ENCODE data around the gene ENPP1.

Gene ENPP1

DNA sequence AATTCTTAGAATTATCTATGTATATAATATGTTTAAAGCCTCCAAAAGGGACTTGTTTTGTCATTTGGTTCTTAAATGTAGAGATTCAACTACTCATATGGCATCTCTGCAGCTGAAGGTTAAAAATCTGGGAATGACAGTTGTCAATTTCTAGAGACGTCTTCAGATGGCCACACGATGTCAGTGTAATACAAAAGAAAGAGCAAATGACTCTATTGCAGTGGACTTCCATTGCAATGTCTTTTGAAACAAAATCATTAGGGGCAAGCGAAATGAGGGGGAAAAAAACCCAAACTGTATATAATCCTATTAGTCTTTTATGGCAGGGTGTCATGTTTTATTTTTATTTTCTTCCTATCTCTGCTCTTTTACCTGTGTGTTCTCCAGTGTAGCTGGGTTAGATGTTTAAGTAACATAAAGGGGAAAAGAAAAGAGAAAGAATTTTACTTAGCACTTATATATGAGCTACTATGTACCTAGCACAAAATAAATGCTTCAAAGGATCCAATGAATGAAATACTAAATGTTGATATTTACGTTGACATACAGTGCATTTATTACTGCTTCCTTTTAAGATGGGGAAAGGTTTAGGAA lies 117.2 kb downstream of the ENPP1 start:
- TF ChIP-seq, protein P1, sequence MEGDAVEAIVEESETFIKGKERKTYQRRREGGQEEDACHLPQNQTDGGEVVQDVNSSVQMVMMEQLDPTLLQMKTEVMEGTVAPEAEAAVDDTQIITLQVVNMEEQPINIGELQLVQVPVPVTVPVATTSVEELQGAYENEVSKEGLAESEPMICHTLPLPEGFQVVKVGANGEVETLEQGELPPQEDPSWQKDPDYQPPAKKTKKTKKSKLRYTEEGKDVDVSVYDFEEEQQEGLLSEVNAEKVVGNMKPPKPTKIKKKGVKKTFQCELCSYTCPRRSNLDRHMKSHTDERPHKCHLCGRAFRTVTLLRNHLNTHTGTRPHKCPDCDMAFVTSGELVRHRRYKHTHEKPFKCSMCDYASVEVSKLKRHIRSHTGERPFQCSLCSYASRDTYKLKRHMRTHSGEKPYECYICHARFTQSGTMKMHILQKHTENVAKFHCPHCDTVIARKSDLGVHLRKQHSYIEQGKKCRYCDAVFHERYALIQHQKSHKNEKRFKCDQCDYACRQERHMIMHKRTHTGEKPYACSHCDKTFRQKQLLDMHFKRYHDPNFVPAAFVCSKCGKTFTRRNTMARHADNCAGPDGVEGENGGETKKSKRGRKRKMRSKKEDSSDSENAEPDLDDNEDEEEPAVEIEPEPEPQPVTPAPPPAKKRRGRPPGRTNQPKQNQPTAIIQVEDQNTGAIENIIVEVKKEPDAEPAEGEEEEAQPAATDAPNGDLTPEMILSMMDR (IDR thresholded peaks at IDR 0.05; ENCODE audit: low read depth, low read length, missing control alignments) = peak; percentile 16
- no peak for DNase-seq (ENCODE audit: low read depth)
- H3K4me3 ChIP-seq (ENCODE audit: low read depth, low read length) = no peak overlapping the region

DNA sequence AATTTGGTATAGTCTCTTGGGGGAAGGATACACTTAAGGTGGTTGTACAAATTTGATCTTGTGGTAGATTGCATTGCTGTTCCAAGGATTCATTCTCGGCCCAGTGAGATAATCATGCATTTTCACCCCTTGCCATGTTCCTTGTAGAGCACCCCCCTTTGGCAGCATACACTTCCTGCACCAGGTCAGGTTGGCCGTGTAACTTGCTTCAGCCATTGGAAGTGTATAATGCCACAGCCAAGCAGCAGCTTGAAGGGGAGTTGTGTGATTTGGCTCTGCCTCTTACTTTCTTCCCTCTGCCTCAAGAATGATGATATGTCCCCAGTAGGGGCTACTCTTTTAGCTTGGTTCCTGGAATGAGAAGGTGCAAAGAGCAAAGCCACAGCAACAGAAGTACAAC lies 121.4 kb downstream of the ENPP1 start:
- no peak for DNase-seq (ENCODE audit: low read depth)
- TF ChIP-seq, protein P1 (IDR thresholded peaks at IDR 0.05; ENCODE audit: low read depth, low read length, missing control alignments) = peak; percentile 22
- no peak overlapping the region for H3K4me3 ChIP-seq (ENCODE audit: low read depth, low read length)

DNA sequence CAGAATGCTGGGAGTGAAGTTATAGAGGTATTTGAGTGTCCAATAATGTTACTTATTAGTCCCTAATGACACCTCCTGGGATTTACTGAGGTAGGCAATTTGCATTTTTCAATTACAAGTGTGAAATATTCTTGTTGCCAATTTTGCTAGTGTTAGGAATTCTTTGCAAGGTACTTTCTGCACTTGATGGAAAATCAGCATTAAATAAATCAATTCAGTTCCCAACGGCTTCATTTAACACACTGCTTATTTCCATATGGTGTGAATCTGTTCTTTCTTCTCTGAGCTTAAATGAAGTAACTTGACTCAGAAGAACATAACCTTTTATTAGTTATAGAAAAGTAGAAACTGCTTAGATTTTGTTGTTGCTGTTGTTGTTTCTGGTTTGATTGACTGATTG lies 122.2 kb downstream of the ENPP1 start:
- DNase-seq (ENCODE audit: low read depth) = no peak
- TF ChIP-seq, protein P1 (IDR thresholded peaks at IDR 0.05; ENCODE audit: low read depth, low read length, missing control alignments) = no peak

DNA sequence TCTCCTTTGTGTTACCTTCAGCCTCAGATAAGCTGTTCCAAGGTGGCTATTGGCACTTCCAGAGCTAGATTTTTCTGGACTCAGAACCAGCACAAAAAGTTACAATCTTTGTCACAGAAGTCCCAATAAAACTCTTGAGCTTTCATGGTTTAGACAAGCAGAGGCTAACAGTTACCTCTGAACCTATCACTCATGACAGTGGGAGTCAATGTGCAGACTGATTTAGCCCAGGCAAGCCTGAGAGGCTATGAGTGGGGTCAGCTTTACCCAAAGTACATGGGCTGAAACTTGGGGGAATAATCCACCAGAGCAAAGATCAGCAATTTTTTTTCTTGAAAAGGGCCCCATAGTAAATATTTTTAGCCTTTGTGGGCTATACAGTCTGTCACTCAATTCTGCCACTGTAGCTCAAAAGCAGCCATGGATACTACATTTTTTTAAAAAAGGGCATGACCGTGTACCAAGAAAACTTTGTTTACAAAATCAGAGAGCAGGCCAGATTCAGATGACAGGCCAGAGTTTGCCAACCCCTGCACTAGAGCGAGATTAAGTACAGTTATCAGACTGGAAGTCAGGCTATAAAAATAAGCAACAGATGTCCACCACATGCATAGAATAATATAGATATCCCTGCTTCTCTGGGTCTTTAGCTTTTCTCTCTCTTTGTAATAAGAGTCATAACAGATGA lies 123.4 kb downstream of the ENPP1 start:
- TF ChIP-seq, protein P1 (IDR thresholded peaks at IDR 0.05; ENCODE audit: low read depth, low read length, missing control alignments) = no peak
- no peak overlapping the region for H3K4me3 ChIP-seq (ENCODE audit: low read depth, low read length)
- no peak for DNase-seq (ENCODE audit: low read depth)

More for the DNA sequence above, 122.2 kb downstream of the ENPP1 start:
- H3K4me3 ChIP-seq (ENCODE audit: low read depth, low read length) = no peak overlapping the region

DNA sequence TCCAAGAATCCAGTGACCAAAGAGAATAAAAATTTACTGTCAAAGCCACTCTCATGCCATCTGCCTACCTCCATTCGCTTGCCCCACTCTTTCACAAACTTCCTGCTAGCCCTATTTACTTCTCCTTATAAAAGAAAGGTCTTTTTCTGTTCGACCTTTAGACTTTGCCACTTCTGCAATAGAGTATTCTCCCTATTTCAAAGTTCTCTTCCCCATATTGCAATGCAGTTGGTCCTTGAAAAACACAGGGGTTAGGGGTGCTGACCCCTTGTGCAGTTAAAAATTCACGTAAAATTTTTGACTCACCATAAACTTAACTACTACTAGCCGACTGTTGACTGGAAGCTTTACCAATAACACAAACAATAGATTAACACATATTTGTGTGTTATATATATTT lies 128.3 kb downstream of the ENPP1 start:
- TF ChIP-seq, protein P1 (IDR thresholded peaks at IDR 0.05; ENCODE audit: low read depth, low read length, missing control alignments) = no peak
- DNase-seq (ENCODE audit: low read depth) = no peak
- no peak overlapping the region for H3K4me3 ChIP-seq (ENCODE audit: low read depth, low read length)

DNA sequence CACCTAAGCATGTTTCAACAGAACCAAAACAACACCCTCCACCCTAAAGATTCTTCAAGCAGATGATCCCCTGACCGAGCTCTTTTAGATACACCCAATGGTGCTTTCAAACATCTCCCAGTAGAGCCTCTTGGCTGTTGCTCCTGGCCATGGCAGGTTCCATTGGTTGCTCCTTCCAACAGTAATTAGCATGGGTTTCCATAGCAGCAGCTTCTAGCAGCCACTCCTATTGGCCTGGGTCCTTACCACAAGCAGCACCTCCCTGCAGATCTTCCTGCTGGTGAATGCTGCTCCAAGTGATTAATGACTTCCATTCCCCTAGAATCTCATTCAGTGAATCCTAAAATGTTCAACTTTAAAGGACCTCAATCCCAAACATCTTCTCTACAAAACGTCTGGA lies 129.4 kb downstream of the ENPP1 start:
- TF ChIP-seq, protein P1 (IDR thresholded peaks at IDR 0.05; ENCODE audit: low read depth, low read length, missing control alignments) = no peak
- no peak overlapping the region for H3K4me3 ChIP-seq (ENCODE audit: low read depth, low read length)
- DNase-seq (ENCODE audit: low read depth) = no peak
